Endothelial cell (in vitro differentiated cells): Measurements from ENCODE around the gene PIGZ. TPM values are rescaled to one million over a fixed set of nuclear protein-coding genes. Genes with fewer than 3 reads are reported as not detected.

Experiments
- DNase-seq: peaks from one replicate; pipeline ENCODE4 v3.0.0; 2021; ENCODE audit warnings: low spot score
- H3K27ac Mint-ChIP-seq: one replicate; pipeline ENCODE4 v1.8.0; 2021; ENCODE audit warnings: mixed read lengths, inconsistent platforms; ENCODE audit not compliant: unreplicated experiment
- H3K27me3 Mint-ChIP-seq: one replicate; pipeline ENCODE4 v1.8.0; 2021; ENCODE audit warnings: mild to moderate bottlenecking, moderate library complexity, mixed read lengths, inconsistent platforms; ENCODE audit not compliant: unreplicated experiment
- H3K36me3 Mint-ChIP-seq: one replicate; pipeline ENCODE4 v1.8.0; 2021; ENCODE audit warnings: mild to moderate bottlenecking, low read depth, mixed read lengths, inconsistent platforms; ENCODE audit not compliant: unreplicated experiment
- H3K4me1 Mint-ChIP-seq: one replicate; pipeline ENCODE4 v1.8.0; 2021; ENCODE audit warnings: mild to moderate bottlenecking, mixed read lengths, inconsistent platforms; ENCODE audit not compliant: unreplicated experiment
- H3K4me3 Mint-ChIP-seq: one replicate; pipeline ENCODE4 v1.8.0; 2021; ENCODE audit warnings: mild to moderate bottlenecking, mixed read lengths, inconsistent platforms; ENCODE audit not compliant: unreplicated experiment
- H3K9me3 Mint-ChIP-seq: one replicate; pipeline ENCODE4 v1.8.0; 2021; ENCODE audit warnings: mixed read lengths, inconsistent platforms; ENCODE audit not compliant: unreplicated experiment
- CTCF ChIP-seq: fragments of 200-600 bp; sonication (generic); IDR thresholded peaks from one replicate; pipeline ENCODE4 v1.5.0; 2021; ENCODE audit warnings: antibody characterized with exemption; ENCODE audit not compliant: unreplicated experiment
- total RNA-seq: library from RNA; stranded (reverse); fragmentation: NEBNext Ultra II Directional; extraction: Animal tissue kit (Norgen Biotek cat#: 25700); gene quantifications from one replicate; pipeline ENCODE4 v1.2.1, GENCODE V29; 2021; ENCODE audit not compliant: unreplicated experiment

Gene PIGZ
- total RNA-seq, 1 donor from 2014 or later = 3.5 TPM

GRCh38 chr3:197000211-197000610 lies 31.6 kb upstream of the PIGZ start:
- Mint-ChIP-seq H3K4me3 (no peak overlapping the region), H3K36me3 (peaks cover 5% of the 10 kb centered on the region), H3K27ac (no peak overlapping the region), H3K27me3 (peaks cover 11% of the 10 kb centered on the region), H3K4me1 (peaks cover 5% of the 10 kb centered on the region), H3K9me3 (no peaks in the 10 kb centered on the region)
- DNase-seq = no peak
- no peak for TF ChIP-seq CTCF

GRCh38 chr3:196998966-196999760 lies 30.5 kb upstream of the PIGZ start:
- Mint-ChIP-seq H3K9me3 (no peaks in the 10 kb centered on the region), H3K27me3 (peaks cover 7% of the 10 kb centered on the region), H3K4me3 (no peak overlapping the region), H3K4me1 (peaks cover 5% of the 10 kb centered on the region), H3K27ac (no peak overlapping the region), H3K36me3 (peaks cover 3% of the 10 kb centered on the region)
- DNase-seq = no peak
- TF ChIP-seq CTCF = no peak

GRCh38 chr3:196997311-196997710 lies 28.7 kb upstream of the PIGZ start:
- no peak overlapping the region for H3K27ac Mint-ChIP-seq

GRCh38 chr3:196996454-196997265 lies 28.0 kb upstream of the PIGZ start:
- no peak for TF ChIP-seq CTCF
- Mint-ChIP-seq H3K4me3 (no peak overlapping the region), H3K9me3 (no peaks in the 10 kb centered on the region), H3K27ac (no peak overlapping the region), H3K4me1 (peaks cover 1% of the 10 kb centered on the region), H3K36me3 (peaks cover 2% of the 10 kb centered on the region), H3K27me3 (peaks cover 7% of the 10 kb centered on the region)
- no peak for DNase-seq

More at GRCh38 chr3:196997311-196997710, 28.7 kb upstream of the PIGZ start:
- no peak for DNase-seq
- Mint-ChIP-seq H3K4me3 (no peak overlapping the region), H3K27me3 (peaks cover 8% of the 10 kb centered on the region), H3K4me1 (peaks cover 3% of the 10 kb centered on the region), H3K36me3 (peaks cover 3% of the 10 kb centered on the region), H3K9me3 (no peaks in the 10 kb centered on the region)
- no peak for TF ChIP-seq CTCF
